ENCODE data around the gene CEPT1.

GRCh38 chr1:111228748-111229126, 88.7 kb downstream of the CEPT1 start:
- TF ChIP-seq POLR2A (IDR thresholded peaks at IDR 0.05; ENCODE audit: low read depth, low read length) (no peak), POLR2AphosphoS5 (IDR thresholded peaks at IDR 0.05; ENCODE audit: low read depth, low read length) (no peak), TAF1 (IDR thresholded peaks at IDR 0.05; ENCODE audit: low read depth, low read length) (no peak)

Data from GM12891 (cell line).